IMR-90 (cell line): ENCODE results near the gene GYG2. TPM values are rescaled to one million over a fixed set of nuclear protein-coding genes. Genes with fewer than 3 reads are reported as not detected.

Source experiments
- ATAC-seq: fragments of 200-7000 bp; cut with Tn5 transposase; 2 replicates; pipeline ENCODE4 v1.9.1; 2020; ENCODE audit warnings: low read depth, mild to moderate bottlenecking, moderate library complexity
- BruUV-seq: library from RNA; stranded (reverse); fragments of 400-500 nt; replicated peaks from 2 replicates; lab custom pipeline; 2021; lab: Mats Ljungman, UMichigan
- CTCF ChIA-PET: fragments of 300-600 bp; formaldehyde crosslinking; extraction: SDS; loops from one replicate; lab custom pipeline; 2021; ENCODE audit warnings: antibody characterized with exemption; lab: Yijun Ruan, JAX
- POLR2A ChIA-PET: fragments of 300-600 bp; sonication (Branson Sonifier 250); formaldehyde crosslinking; loops from one replicate; lab custom pipeline; 2022; ENCODE audit warnings: antibody characterized with exemption; ENCODE audit not compliant: unreplicated experiment; lab: Charles Lee
- DNase-seq: peaks from one replicate; pipeline ENCODE4 v3.0.0; 2013
- H2AFZ ChIP-seq: replicated peaks from 2 replicates; pipeline ENCODE3; 2013; ENCODE audit warnings: low read length, mild to moderate bottlenecking; ENCODE audit not compliant: poor library complexity
- H2AK5ac ChIP-seq: 2 replicates; pipeline ENCODE4 v1.6.1; 2013; ENCODE audit warnings: low read depth, low read length, inconsistent platforms
- H2AK9ac ChIP-seq: replicated peaks from 2 replicates; pipeline ENCODE3; 2013; ENCODE audit warnings: mild to moderate bottlenecking, low read depth, low read length, moderate library complexity; ENCODE audit not compliant: poor library complexity
- H2BK120ac ChIP-seq: 2 replicates; pipeline ENCODE4 v1.6.1; 2013; ENCODE audit warnings: low read depth, low read length, inconsistent platforms
- H2BK15ac ChIP-seq: 3 replicates; pipeline ENCODE4 v1.6.1; 2013; ENCODE audit warnings: low read depth, low read length, inconsistent platforms
- H2BK20ac ChIP-seq: 2 replicates; pipeline ENCODE4 v1.6.1; 2013; ENCODE audit warnings: low read depth, mild to moderate bottlenecking, inconsistent platforms, low read length, moderate library complexity
- H2BK5ac ChIP-seq: 2 replicates; pipeline ENCODE4 v1.6.1; 2013; ENCODE audit warnings: mild to moderate bottlenecking, low read depth, low read length, inconsistent platforms; ENCODE audit not compliant: poor library complexity, severe bottlenecking
- H3K14ac ChIP-seq: replicated peaks from 2 replicates; pipeline ENCODE4 v1.6.1; 2013; ENCODE audit warnings: low read depth, low read length, inconsistent platforms
- H3K18ac ChIP-seq: 2 replicates; pipeline ENCODE4 v1.6.1; 2013; ENCODE audit warnings: low read depth, low read length, control low read depth
- H3K23ac ChIP-seq: 2 replicates; pipeline ENCODE4 v1.6.1; 2013; ENCODE audit warnings: low read depth, low read length, inconsistent platforms
- H3K27ac ChIP-seq: 2 replicates; pipeline ENCODE4 v1.5.1; 2013; ENCODE audit warnings: mild to moderate bottlenecking, control low read depth, low read length; ENCODE audit not compliant: insufficient read depth
- H3K27me3 ChIP-seq: 2 replicates; pipeline ENCODE4 v1.6.1; 2013; ENCODE audit warnings: low read length; ENCODE audit not compliant: control insufficient read depth, insufficient read depth
- H3K36me3 ChIP-seq: 2 replicates; pipeline ENCODE4 v1.6.1; 2013; ENCODE audit warnings: low read length, mixed read lengths; ENCODE audit not compliant: control insufficient read depth, insufficient read depth
- H3K4ac ChIP-seq: 2 replicates; pipeline ENCODE4 v1.6.1; 2013; ENCODE audit warnings: low read depth, low read length, inconsistent platforms
- H3K4me1 ChIP-seq: 2 replicates; pipeline ENCODE4 v1.6.1; 2013; ENCODE audit warnings: low read length, mixed read lengths; ENCODE audit not compliant: control insufficient read depth, insufficient read depth
- H3K4me2 ChIP-seq: 2 replicates; pipeline ENCODE4 v1.6.1; 2013; ENCODE audit warnings: low read depth, mild to moderate bottlenecking, control low read depth, low read length, moderate library complexity
- H3K4me3 ChIP-seq: 2 replicates; pipeline ENCODE4 v1.5.1; 2013; ENCODE audit warnings: low read depth, mild to moderate bottlenecking, control low read depth, low read length, moderate library complexity; ENCODE audit not compliant: insufficient read depth
- H3K56ac ChIP-seq: 2 replicates; pipeline ENCODE4 v1.6.1; 2013; ENCODE audit warnings: low read length, inconsistent platforms; ENCODE audit not compliant: insufficient read depth; ENCODE audit errors: extremely low read depth
- H3K79me1 ChIP-seq, 2 experiments: 2 replicates each; pipeline ENCODE4 v1.6.1; 2013; ENCODE audit warnings: low read length in 2 of 2, inconsistent platforms in 1 of 2, low read depth in 1 of 2
- H3K9ac ChIP-seq: 2 replicates; pipeline ENCODE4 v1.6.1; 2013; ENCODE audit warnings: low read depth, low read length, control low read depth
- H3K9me1 ChIP-seq: 2 replicates; pipeline ENCODE4 v1.6.1; 2013; ENCODE audit warnings: low read length, inconsistent platforms; ENCODE audit not compliant: insufficient read depth
- H3K9me3 ChIP-seq: 2 replicates; pipeline ENCODE4 v1.6.1; 2013; ENCODE audit warnings: low read length; ENCODE audit not compliant: control insufficient read depth, insufficient read depth
- H4K20me1 ChIP-seq: 2 replicates; pipeline ENCODE4 v1.6.1; 2013; ENCODE audit warnings: low read length, inconsistent platforms; ENCODE audit not compliant: insufficient read depth
- H4K5ac ChIP-seq: 2 replicates; pipeline ENCODE4 v1.6.1; 2013; ENCODE audit warnings: mild to moderate bottlenecking, low read depth, low read length, control low read depth
- H4K8ac ChIP-seq, 2 experiments: 2 replicates each; pipeline ENCODE4 v1.6.1; 2013; ENCODE audit warnings: low read depth in 2 of 2, low read length in 2 of 2, control low read depth in 1 of 2, inconsistent platforms in 1 of 2
- H4K91ac ChIP-seq: 2 replicates; pipeline ENCODE4 v1.6.1; 2013; ENCODE audit warnings: low read depth, low read length, inconsistent platforms; ENCODE audit not compliant: insufficient read depth
- BHLHE40 ChIP-seq: fragments of 150-350 bp; IDR thresholded peaks from 2 replicates; pipeline ENCODE4 v1.6.1; 2016; ENCODE audit warnings: mild to moderate bottlenecking, low read depth, low read length
- CEBPB ChIP-seq: IDR thresholded peaks from 2 replicates; pipeline ENCODE4 v1.6.1; 2012; ENCODE audit warnings: low read depth, low read length, improper control_type of control experiment
- CHD1 ChIP-seq: IDR thresholded peaks from 2 replicates; pipeline ENCODE4 v1.6.1; 2012; ENCODE audit warnings: low read depth, low read length, improper control_type of control experiment
- FOS ChIP-seq: fragments of 150-350 bp; IDR thresholded peaks from 2 replicates; pipeline ENCODE4 v1.6.1; 2016; ENCODE audit warnings: low read depth, low read length
- MAFK ChIP-seq: IDR thresholded peaks from 2 replicates; pipeline ENCODE4 v1.6.1; 2012; ENCODE audit warnings: low read depth, low read length, improper control_type of control experiment
- MAZ ChIP-seq: IDR thresholded peaks from 2 replicates; pipeline ENCODE4 v1.6.1; 2012; ENCODE audit warnings: low read depth, mild to moderate bottlenecking, low read length, improper control_type of control experiment, moderate library complexity, borderline replicate concordance
- MXI1 ChIP-seq: IDR thresholded peaks from 2 replicates; pipeline ENCODE4 v1.6.1; 2012; ENCODE audit warnings: low read depth, mild to moderate bottlenecking, low read length, moderate library complexity, borderline replicate concordance
- NFE2L2 ChIP-seq: fragments of 150-350 bp; IDR thresholded peaks from 2 replicates; pipeline ENCODE4 v1.6.1; 2016; ENCODE audit warnings: low read depth, mild to moderate bottlenecking, low read length
- POLR2A ChIP-seq: IDR thresholded peaks from 2 replicates; pipeline ENCODE4 v1.6.1; 2012; ENCODE audit warnings: mild to moderate bottlenecking, low read depth, low read length
- RAD21 ChIP-seq: IDR thresholded peaks from 2 replicates; pipeline ENCODE4 v1.6.1; 2012; ENCODE audit warnings: low read length, improper control_type of control experiment
- RCOR1 ChIP-seq: IDR thresholded peaks from 2 replicates; pipeline ENCODE4 v1.6.1; 2012; ENCODE audit warnings: mild to moderate bottlenecking, low read length, improper control_type of control experiment; ENCODE audit not compliant: insufficient replicate concordance
- RFX5 ChIP-seq: IDR thresholded peaks from 2 replicates; pipeline ENCODE4 v1.8.0; 2012; ENCODE audit warnings: low read depth, mild to moderate bottlenecking, low read length, moderate library complexity
- SMC3 ChIP-seq: fragments of 150-350 bp; IDR thresholded peaks from 2 replicates; pipeline ENCODE4 v1.6.1; 2016; ENCODE audit warnings: low read depth, mild to moderate bottlenecking, antibody characterized with exemption, low read length, moderate library complexity
- WGBS, 2 experiments: methylation state at CpG; one replicate each; pipeline versions ENCODE4 v1.1.5 to v1.1.7; 2013; ENCODE audit warnings: missing lambda C conversion rate in 2 of 2; ENCODE audit not compliant: insufficient read length in 1 of 2; ENCODE audit errors: extremely low coverage in 2 of 2; 5-methylcytosine and 5-hydroxymethylcytosine counted together
- dilution Hi-C: fragments of 300-500 bp; cut with HindIII; formaldehyde crosslinking; loops from one replicate; pipeline ENCODE4 v1.14.3; 2018; ENCODE audit warnings: low sequenced_read_pairs; ENCODE audit not compliant: unreplicated experiment
- in situ Hi-C: fragments of 300-500 bp; cut with MboI; formaldehyde crosslinking; loops from 3 replicates; pipeline ENCODE4 v1.14.3; 2019; ENCODE audit warnings: low sequenced_read_pairs, inconsistent platforms, mixed read lengths
- intact Hi-C: fragments of 100-400 bp; cut with micrococcal nuclease; formaldehyde crosslinking; loops from 2 replicates; pipeline ENCODE4 v1.10.0; 2022
- polyA plus RNA-seq, 3 experiments: library from polyadenylated mRNA; depleted of rRNA; stranded (reverse); fragments of >200 nt; gene quantifications; 2 replicates each; pipeline ENCODE4 v1.2.3, GENCODE V29; 2012; ENCODE audit warnings: low replicate concordance in 1 of 3
- total RNA-seq: library from RNA; depleted of rRNA; stranded (reverse); fragments of >200 nt; gene quantifications from 2 replicates; pipeline ENCODE4 v1.2.3, GENCODE V29; 2012
- TF ChIP-seq, protein P1 (sequence below): fragments of 150-350 bp; IDR thresholded peaks from 2 replicates; pipeline ENCODE4 v1.6.1; 2017; ENCODE audit warnings: mild to moderate bottlenecking, antibody characterized with exemption, low read length, low read depth
- TF ChIP-seq, protein P2 (sequence below): conservative IDR thresholded peaks from 2 replicates; pipeline ENCODE4 v1.5.1; 2012; ENCODE audit warnings: mild to moderate bottlenecking, low read depth, low read length, improper control_type of control experiment
- TF ChIP-seq, protein P3 (sequence below): fragments of 150-350 bp; IDR thresholded peaks from 2 replicates; pipeline ENCODE4 v1.6.1; 2016; ENCODE audit warnings: low read depth, mild to moderate bottlenecking, low read length, moderate library complexity, borderline replicate concordance

Gene GYG2
- total and polyA plus RNA-seq, 2 of the 4 experiments (the other 2 are of a cell fraction): 9.6 to 13.1 TPM

- H3K4me2 ChIP-seq: no peak overlapping the region
- H2AK5ac ChIP-seq: no peak overlapping the region
- H3K27ac ChIP-seq: no peak overlapping the region
- CTCF ChIA-PET: no interaction called here
- H4K8ac ChIP-seq: no peak overlapping the region
- DNase-seq (no peak), ATAC-seq (no peak)
- H2BK120ac ChIP-seq: no peak overlapping the region
- no peaks in the 10 kb centered on the region for H3K9me1 ChIP-seq
- no CpG with 5 or more reads among the region's 1 CpG for WGBS, 2 experiments
- H3K4me1 ChIP-seq: no peaks in the 10 kb centered on the region
- no peak overlapping the region for H4K5ac ChIP-seq
- no peak overlapping the region for H3K18ac ChIP-seq
- no peak overlapping the region for H3K14ac ChIP-seq
- H3K36me3 ChIP-seq: no peaks in the 10 kb centered on the region
- H3K23ac ChIP-seq: no peak overlapping the region
- H2AFZ ChIP-seq: no peak overlapping the region
- TF ChIP-seq, protein P1, sequence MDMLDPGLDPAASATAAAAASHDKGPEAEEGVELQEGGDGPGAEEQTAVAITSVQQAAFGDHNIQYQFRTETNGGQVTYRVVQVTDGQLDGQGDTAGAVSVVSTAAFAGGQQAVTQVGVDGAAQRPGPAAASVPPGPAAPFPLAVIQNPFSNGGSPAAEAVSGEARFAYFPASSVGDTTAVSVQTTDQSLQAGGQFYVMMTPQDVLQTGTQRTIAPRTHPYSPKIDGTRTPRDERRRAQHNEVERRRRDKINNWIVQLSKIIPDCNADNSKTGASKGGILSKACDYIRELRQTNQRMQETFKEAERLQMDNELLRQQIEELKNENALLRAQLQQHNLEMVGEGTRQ: no peak
- TF ChIP-seq RCOR1 (no peak), CHD1 (no peak), BHLHE40 (no peak), RFX5 (no peak), SMC3 (no peak), MAZ (no peak), POLR2A (no peak), NFE2L2 (no peak), RAD21 (no peak), MAFK (no peak), FOS (no peak), CEBPB (no peak), MXI1 (no peak)
- TF ChIP-seq, protein P2, sequence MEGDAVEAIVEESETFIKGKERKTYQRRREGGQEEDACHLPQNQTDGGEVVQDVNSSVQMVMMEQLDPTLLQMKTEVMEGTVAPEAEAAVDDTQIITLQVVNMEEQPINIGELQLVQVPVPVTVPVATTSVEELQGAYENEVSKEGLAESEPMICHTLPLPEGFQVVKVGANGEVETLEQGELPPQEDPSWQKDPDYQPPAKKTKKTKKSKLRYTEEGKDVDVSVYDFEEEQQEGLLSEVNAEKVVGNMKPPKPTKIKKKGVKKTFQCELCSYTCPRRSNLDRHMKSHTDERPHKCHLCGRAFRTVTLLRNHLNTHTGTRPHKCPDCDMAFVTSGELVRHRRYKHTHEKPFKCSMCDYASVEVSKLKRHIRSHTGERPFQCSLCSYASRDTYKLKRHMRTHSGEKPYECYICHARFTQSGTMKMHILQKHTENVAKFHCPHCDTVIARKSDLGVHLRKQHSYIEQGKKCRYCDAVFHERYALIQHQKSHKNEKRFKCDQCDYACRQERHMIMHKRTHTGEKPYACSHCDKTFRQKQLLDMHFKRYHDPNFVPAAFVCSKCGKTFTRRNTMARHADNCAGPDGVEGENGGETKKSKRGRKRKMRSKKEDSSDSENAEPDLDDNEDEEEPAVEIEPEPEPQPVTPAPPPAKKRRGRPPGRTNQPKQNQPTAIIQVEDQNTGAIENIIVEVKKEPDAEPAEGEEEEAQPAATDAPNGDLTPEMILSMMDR: no peak
- TF ChIP-seq, protein P3, sequence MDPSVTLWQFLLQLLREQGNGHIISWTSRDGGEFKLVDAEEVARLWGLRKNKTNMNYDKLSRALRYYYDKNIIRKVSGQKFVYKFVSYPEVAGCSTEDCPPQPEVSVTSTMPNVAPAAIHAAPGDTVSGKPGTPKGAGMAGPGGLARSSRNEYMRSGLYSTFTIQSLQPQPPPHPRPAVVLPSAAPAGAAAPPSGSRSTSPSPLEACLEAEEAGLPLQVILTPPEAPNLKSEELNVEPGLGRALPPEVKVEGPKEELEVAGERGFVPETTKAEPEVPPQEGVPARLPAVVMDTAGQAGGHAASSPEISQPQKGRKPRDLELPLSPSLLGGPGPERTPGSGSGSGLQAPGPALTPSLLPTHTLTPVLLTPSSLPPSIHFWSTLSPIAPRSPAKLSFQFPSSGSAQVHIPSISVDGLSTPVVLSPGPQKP: no peak
- H3K9me3 ChIP-seq: no peaks in the 10 kb centered on the region
- H2BK15ac ChIP-seq: no peak overlapping the region
- no peak overlapping the region for H2AK9ac ChIP-seq
- POLR2A ChIA-PET: no interaction called here
- no peak overlapping the region for H3K4ac ChIP-seq
- intact Hi-C loops: no loop called here
- no peaks in the 10 kb centered on the region for H3K79me1 ChIP-seq
- peaks cover 5% of the 10 kb centered on the region; the same call in 1 of the 2 replicates for H3K27me3 ChIP-seq
- no peak overlapping the region for H2BK20ac ChIP-seq
- BruUV-seq: no TSS peak
- dilution Hi-C loops: no loop called here
- H4K20me1 ChIP-seq: no peaks in the 10 kb centered on the region
- no peak overlapping the region for H3K4me3 ChIP-seq
- H4K91ac ChIP-seq: no peak overlapping the region
- in situ Hi-C loops: no loop called here
- H2BK5ac ChIP-seq: no peak overlapping the region
- no peak overlapping the region for H3K56ac ChIP-seq
- H3K9ac ChIP-seq: no peak overlapping the region
These were observed 47.5 kb upstream of the GYG2 start for GRCh38 chrX:2781226-2781571.
